Skin epidermis (tissue), 12 donors: ENCODE measurements around the gene KIRREL2.
"Not testable (repeated sequence)": the region's sequence is repeated elsewhere in the genome, so short reads cannot be mapped to it uniquely, and the experiment has no call there.

Source experiments
- H3K27ac ChIP-seq, 21 experiments: fragments of 200-600 bp; sonication (generic) in 11 of 21; one replicate each; pipeline ENCODE4 v1.5.0; 2020; ENCODE audit warnings: mild to moderate bottlenecking in 3 of 21, inconsistent platforms in 2 of 21, moderate library complexity in 2 of 21
- H3K4me3 ChIP-seq, 7 experiments: fragments of 200-600 bp; sonication (generic) in 2 of 7; one replicate each; pipeline ENCODE4 v1.5.0; 2020; ENCODE audit warnings: inconsistent platforms in 2 of 7, mild to moderate bottlenecking in 2 of 7, moderate library complexity in 1 of 7

The KIRREL2 gene

DNA sequence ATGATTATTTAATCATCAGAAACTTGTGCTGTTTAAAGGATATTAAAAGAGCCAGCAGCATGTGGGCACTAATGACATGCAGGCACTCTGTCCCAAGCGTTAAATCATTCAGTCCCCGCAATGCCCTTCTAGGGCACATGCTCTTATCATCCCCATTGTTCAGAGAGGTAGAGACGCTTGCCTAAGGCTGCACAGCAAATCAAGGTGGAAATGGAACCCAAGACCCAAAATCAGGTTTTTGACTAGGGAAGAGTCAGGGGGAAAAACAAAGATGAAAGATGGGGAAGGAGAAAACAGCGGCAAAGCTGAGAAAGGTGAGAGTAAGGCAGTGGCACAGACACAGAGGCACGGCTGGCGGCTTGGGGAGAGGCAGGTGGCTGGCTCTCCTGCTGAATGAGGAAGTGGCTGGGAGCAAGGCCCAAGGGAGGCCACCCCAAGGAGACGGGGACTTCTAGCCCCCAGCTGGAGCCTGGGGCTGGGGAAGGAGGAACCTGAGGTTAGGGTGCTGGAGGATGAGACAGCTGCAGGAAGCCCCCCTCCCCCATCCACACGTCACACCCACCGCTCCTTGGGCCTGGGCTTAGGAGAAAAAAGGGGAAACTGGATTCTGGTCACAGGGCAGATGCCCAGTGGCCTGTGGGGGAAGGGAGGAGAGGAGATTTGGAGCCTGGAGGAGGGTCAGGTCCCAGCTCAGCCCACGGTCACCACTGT lies 52.4 kb downstream of the KIRREL2 start:
- H3K4me3 ChIP-seq, result peak overlapping the region in 1 of 7 experiments; percentile 4
- peak overlapping the region in 17 of 21 experiments; percentile 54 to 88 (median 75) for H3K27ac ChIP-seq

GRCh38 chr19:35909684-35910035 lies 52.9 kb downstream of the KIRREL2 start:
- Histone ChIP-seq H3K27ac (peak overlapping the region in 19 of 21 experiments; percentile 54 to 88 (median 69)), H3K4me3 (peak overlapping the region in 1 of 7 experiments; percentile 4)

GRCh38 chr19:35910355-35910754 lies 53.6 kb downstream of the KIRREL2 start:
- H3K27ac ChIP-seq, result peak overlapping the region in 10 of 21 experiments; percentile 64 to 88 (median 76)
- not testable (repeated sequence) for H3K4me3 ChIP-seq

GRCh38 chr19:35911173-35911572 lies 54.5 kb downstream of the KIRREL2 start:
- Histone ChIP-seq H3K4me3 (no peak overlapping the region), H3K27ac (peak overlapping the region in 6 of 21 experiments; percentile 0 to 52 (median 26))

GRCh38 chr19:35911790-35912189 lies 55.1 kb downstream of the KIRREL2 start:
- Histone ChIP-seq H3K4me3 (no peak overlapping the region), H3K27ac (peak overlapping the region in 8 of 21 experiments; percentile 0 to 52 (median 23))

DNA sequence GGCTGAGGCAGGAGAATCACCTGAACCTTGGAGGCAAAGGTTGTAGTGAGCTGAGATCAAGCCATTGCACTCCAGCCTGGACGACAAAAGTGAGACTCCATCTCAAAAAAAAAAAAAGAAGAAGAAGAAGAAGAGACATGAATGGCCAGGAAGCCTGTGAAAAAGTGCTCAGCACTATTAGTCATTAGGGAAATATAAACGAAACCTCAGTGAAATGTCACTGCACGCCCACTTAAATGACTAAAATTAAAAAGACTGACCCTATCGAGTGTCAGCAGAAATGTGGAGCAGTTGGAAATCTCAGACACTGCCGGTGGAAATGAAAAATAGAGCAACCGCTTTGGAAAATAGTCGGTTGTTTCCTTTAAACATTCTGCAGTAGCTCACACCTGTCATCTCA lies 56.9 kb downstream of the KIRREL2 start:
- peak overlapping the region in 7 of 21 experiments; percentile 16 to 67 (median 30) for H3K27ac ChIP-seq
- H3K4me3 ChIP-seq, result no peak overlapping the region

GRCh38 chr19:35915443-35915842 lies 58.7 kb downstream of the KIRREL2 start:
- Histone ChIP-seq H3K27ac (peak overlapping the region in 1 of 21 experiments; percentile 29), H3K4me3 (no peak overlapping the region)
